HEK293 (cell line): Measurements from ENCODE around the gene GRIN2A.

ENCODE experiments used
- CTCF ChIP-seq: fragments of 450-650 bp; formaldehyde crosslinking; IDR thresholded peaks from 2 replicates; pipeline ENCODE4 v1.5.1; 2016; ENCODE audit warnings: missing biosample characterization, missing genetic modification characterization
- SP2 ChIP-seq: fragments of 450-650 bp; formaldehyde crosslinking; IDR thresholded peaks from 2 replicates; pipeline ENCODE4 v1.5.1; 2016; ENCODE audit warnings: missing biosample characterization, missing genetic modification characterization
- WT1 ChIP-seq: fragments of 450-650 bp; formaldehyde crosslinking; IDR thresholded peaks from 2 replicates; pipeline ENCODE4 v1.5.1; 2016; ENCODE audit warnings: missing biosample characterization, missing genetic modification characterization
- YY2 ChIP-seq: fragments of 450-650 bp; formaldehyde crosslinking; IDR thresholded peaks from 2 replicates; pipeline ENCODE4 v1.5.1; 2016; ENCODE audit warnings: missing biosample characterization, missing genetic modification characterization
- ZFP3 ChIP-seq: fragments of 450-650 bp; formaldehyde crosslinking; IDR thresholded peaks from 2 replicates; pipeline ENCODE4 v1.5.1; 2016; ENCODE audit warnings: low read depth, missing biosample characterization, missing genetic modification characterization
- ZNF175 ChIP-seq: fragments of 450-650 bp; formaldehyde crosslinking; IDR thresholded peaks from 2 replicates; pipeline ENCODE4 v1.5.1; 2016; ENCODE audit warnings: missing biosample characterization, missing genetic modification characterization
- ZNF274 ChIP-seq, 2 experiments: fragments of 200-500 bp in 1 of 2; fragments of 450-650 bp in 1 of 2; sonication (Bioruptor generic) in 1 of 2; formaldehyde crosslinking in 1 of 2; IDR thresholded peaks; 2 replicates each; pipeline versions ENCODE4 v1.5.1 to v1.6.1; 2014 to 2016; ENCODE audit warnings: borderline replicate concordance in 1 of 2, inconsistent platforms in 1 of 2, low read length in 1 of 2, missing biosample characterization in 1 of 2, missing genetic modification characterization in 1 of 2
- ZNF362 ChIP-seq: fragments of 450-650 bp; formaldehyde crosslinking; IDR thresholded peaks from 2 replicates; pipeline ENCODE4 v1.5.1; 2016; ENCODE audit warnings: missing biosample characterization, missing genetic modification characterization
- ZNF629 ChIP-seq: fragments of 450-650 bp; formaldehyde crosslinking; IDR thresholded peaks from 2 replicates; pipeline ENCODE4 v1.5.1; 2017; ENCODE audit warnings: missing biosample characterization, missing genetic modification characterization
- ZNF76 ChIP-seq: fragments of 450-650 bp; formaldehyde crosslinking; IDR thresholded peaks from 2 replicates; pipeline ENCODE4; 2016; ENCODE audit warnings: low read depth, missing biosample characterization, missing genetic modification characterization, borderline replicate concordance

- no peak for TF ChIP-seq ZFP3 (tag by site-specific recombination)
- no peak for TF ChIP-seq ZNF175
- TF ChIP-seq CTCF (tag by site-specific recombination) = no peak
- TF ChIP-seq ZNF274 (IDR thresholded peaks at IDR 0.05; ENCODE audit: low read length) = no peak
- no peak for TF ChIP-seq ZNF274 (tag by site-specific recombination; IDR thresholded peaks at IDR 0.05; ENCODE audit: borderline replicate concordance)
- TF ChIP-seq WT1 (tag by site-specific recombination) = no peak
- TF ChIP-seq SP2 (tag by site-specific recombination) = no peak
- TF ChIP-seq ZNF362 (tag by site-specific recombination) = no peak
- no peak for TF ChIP-seq YY2 (tag by site-specific recombination)
- TF ChIP-seq ZNF629 (tag by site-specific recombination) = no peak
- no peak for TF ChIP-seq ZNF76 (tag by site-specific recombination)
Measured at GRCh38 chr16:9703731-9704130, 478.5 kb downstream of the GRIN2A start.
